Measurements from ENCODE around the gene ISY1. TPM values are rescaled to one million over a fixed set of nuclear protein-coding genes. Genes with fewer than 3 reads are reported as not detected.
"Not testable (repeated sequence)": the region's sequence is repeated elsewhere in the genome, so short reads cannot be mapped to it uniquely, and the experiment has no call there.

Gene ISY1
- total RNA-seq, 2 donors from 2014 or later, result 9.3 to 12.5 TPM

- no peaks in the 10 kb centered on the region for H3K27me3 ChIP-seq
- DNase-seq, result no peak
- no peaks in the 10 kb centered on the region for H3K9me3 ChIP-seq
- TF ChIP-seq CTCF (IDR thresholded peaks at IDR 0.05) (no peak), POLR2A (IDR thresholded peaks at IDR 0.05) (no peak)
- peaks cover 45% of the 10 kb centered on the region for H3K4me1 ChIP-seq
- ATAC-seq, result no peak
- intact Hi-C loops (cut with DNase I), result no loop called here
- no peaks in the 10 kb centered on the region for H3K36me3 ChIP-seq (replicated peaks in 1 of 2; ENCODE audit: insufficient read depth in 1 of 2, low read depth in 2 of 2)
- no peak overlapping the region for H3K4me3 ChIP-seq
- H3K27ac ChIP-seq, result peak overlapping the region in 1 of 4 donors; percentile 30
- 33 to 37% methylated on average over 5 of the region's 5 CpGs for WGBS, 2 donors
Observed at GRCh38 chr3:129116482-129116946, 44.3 kb downstream of the ISY1 start.

GRCh38 chr3:129114455-129114854 is 46.4 kb downstream of the ISY1 start:
- Histone ChIP-seq H3K36me3 (replicated peaks in 1 of 2; ENCODE audit: insufficient read depth in 1 of 2, low read depth in 2 of 2) (no peaks in the 10 kb centered on the region), H3K27me3 (no peaks in the 10 kb centered on the region), H3K4me3 (no peak overlapping the region), H3K9me3 (no peaks in the 10 kb centered on the region), H3K27ac (no peak overlapping the region), H3K4me1 (peaks cover 32% of the 10 kb centered on the region)
- ATAC-seq (no peak), DNase-seq (no peak)
- WGBS, 2 donors, result 83 to 92% methylated on average over 6 of the region's 6 CpGs
- intact Hi-C loops (cut with DNase I), result no loop called here
- TF ChIP-seq POLR2A (IDR thresholded peaks at IDR 0.05) (no peak), CTCF (IDR thresholded peaks at IDR 0.05) (no peak)

- intact Hi-C loops (cut with DNase I), result no loop called here
Observed at GRCh38 chr3:129112308-129113052, 48.4 kb downstream of the ISY1 start.

GRCh38 chr3:129111076-129111780 is 49.6 kb downstream of the ISY1 start:
- DNase-seq; H3K4me3 ChIP-seq; ATAC-seq; H3K27me3 ChIP-seq; intact Hi-C loops (cut with DNase I); H3K36me3 ChIP-seq (replicated peaks in 1 of 2; ENCODE audit: insufficient read depth in 1 of 2, low read depth in 2 of 2); H3K27ac ChIP-seq; H3K9me3 ChIP-seq: not testable (repeated sequence)
- 94 to 96% methylated on average over 10 of the region's 10 CpGs for WGBS, 2 donors
- peaks cover 15% of the 10 kb centered on the region for H3K4me1 ChIP-seq

More at GRCh38 chr3:129112308-129113052, 48.4 kb downstream of the ISY1 start:
- Histone ChIP-seq H3K36me3 (replicated peaks in 1 of 2; ENCODE audit: insufficient read depth in 1 of 2, low read depth in 2 of 2) (peaks cover 0 to 3% of the 10 kb centered on the region in 2 donors), H3K27me3 (no peaks in the 10 kb centered on the region), H3K4me1 (peaks cover 16% of the 10 kb centered on the region), H3K4me3 (no peak overlapping the region), H3K9me3 (no peaks in the 10 kb centered on the region), H3K27ac (no peak overlapping the region)
- TF ChIP-seq CTCF (IDR thresholded peaks at IDR 0.05) (no peak), POLR2A (IDR thresholded peaks at IDR 0.05) (no peak)
- 69 to 86% methylated on average over 3 of the region's 3 CpGs for WGBS, 2 donors
- ATAC-seq, result no peak
- no peak for DNase-seq

GRCh38 chr3:129107793-129108192 is 53.1 kb downstream of the ISY1 start:
- peaks cover 14% of the 10 kb centered on the region for H3K4me1 ChIP-seq
- peaks cover 0 to 3% of the 10 kb centered on the region in 2 donors for H3K36me3 ChIP-seq (replicated peaks in 1 of 2; ENCODE audit: insufficient read depth in 1 of 2, low read depth in 2 of 2)
- no peak for ATAC-seq
- WGBS, 2 donors, result 82 to 84% methylated on average over 8 of the region's 8 CpGs
- H3K9me3 ChIP-seq, result no peaks in the 10 kb centered on the region
- no peaks in the 10 kb centered on the region for H3K27me3 ChIP-seq
- DNase-seq, result no peak
- intact Hi-C loops (cut with DNase I), result no loop called here
- TF ChIP-seq CTCF (IDR thresholded peaks at IDR 0.05) (no peak), POLR2A (IDR thresholded peaks at IDR 0.05) (no peak)
- no peak overlapping the region for H3K4me3 ChIP-seq
- no peak overlapping the region for H3K27ac ChIP-seq
